GM06990 (cell line): ENCODE measurements around the gene MAVS.
"Not testable (repeated sequence)": the region's sequence is repeated elsewhere in the genome, so short reads cannot be mapped to it uniquely, and the experiment has no call there.

Experiments
- DNase-seq: peaks from one replicate; pipeline ENCODE4 v3.0.0-alpha.2; 2011; ENCODE audit not compliant: insufficient read length; ENCODE audit errors: extremely low read depth
- H3K27me3 ChIP-seq: replicated peaks from 2 replicates; pipeline ENCODE4 v1.6.0; 2011; ENCODE audit warnings: low read length; ENCODE audit not compliant: control insufficient read depth, insufficient read depth
- H3K36me3 ChIP-seq: 2 replicates; pipeline ENCODE4 v1.5.1; 2011; ENCODE audit warnings: low read length; ENCODE audit not compliant: control insufficient read depth, insufficient read depth
- H3K4me3 ChIP-seq: replicated peaks from 2 replicates; pipeline ENCODE4 v1.5.1; 2011; ENCODE audit warnings: low read depth, mild to moderate bottlenecking, control low read depth, low read length
- TF ChIP-seq, protein P1 (sequence below): IDR thresholded peaks from 2 replicates; pipeline ENCODE4 v1.5.1; 2011; ENCODE audit warnings: low read length, control low read depth, mild to moderate bottlenecking, inconsistent platforms; ENCODE audit not compliant: insufficient read depth, poor library complexity, severe bottlenecking

Gene MAVS

DNA sequence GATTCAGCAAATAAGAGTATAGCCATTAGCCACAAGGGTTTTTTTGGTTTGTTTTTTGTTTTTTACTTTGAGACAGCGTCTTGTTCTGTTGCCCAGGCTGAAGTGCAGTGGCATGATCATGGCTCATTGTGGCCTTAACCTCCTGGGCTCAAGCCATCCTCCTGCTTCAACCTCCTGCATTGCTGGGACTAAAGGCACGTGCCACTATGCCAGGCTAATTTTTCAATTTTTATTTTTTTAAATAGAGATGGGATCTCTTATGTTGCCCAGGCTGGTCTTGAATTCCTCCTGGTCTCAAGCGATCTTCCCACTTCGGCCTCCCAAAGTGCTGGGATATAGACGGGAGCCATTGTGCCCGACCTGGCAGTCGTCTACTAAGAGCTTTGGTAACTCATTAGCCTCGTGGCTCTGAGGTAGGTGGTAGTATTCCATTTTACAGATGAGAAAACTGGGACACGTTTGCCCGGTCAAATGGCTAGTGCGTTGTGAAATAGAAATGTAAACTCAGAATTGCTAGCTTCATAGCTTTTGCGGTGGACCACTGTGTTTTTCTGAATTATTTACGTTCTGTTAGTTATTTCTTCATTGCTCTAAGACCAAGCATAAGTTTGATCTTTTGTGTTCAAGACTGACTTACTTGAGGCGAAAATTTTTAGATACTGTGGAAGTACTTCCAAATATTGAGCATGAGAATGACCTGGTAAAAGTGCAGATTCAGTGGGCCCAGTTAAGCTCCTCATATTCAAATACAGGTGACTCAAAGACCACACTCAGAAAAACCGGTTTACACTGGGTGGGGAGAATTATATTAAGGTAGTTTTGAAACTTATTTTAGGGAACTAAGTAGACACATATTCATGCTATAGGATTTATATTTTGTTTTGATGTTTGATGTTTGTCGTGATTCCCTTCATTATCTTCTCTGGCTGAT is 44.6 kb downstream of the MAVS start:
- Histone ChIP-seq H3K36me3 (peaks cover 3% of the 10 kb centered on the region; the same call in 1 of the 2 replicates), H3K27me3 (no peaks in the 10 kb centered on the region), H3K4me3 (peak overlapping the region; percentile 96)
- DNase-seq, result no peak
- TF ChIP-seq, protein P1, sequence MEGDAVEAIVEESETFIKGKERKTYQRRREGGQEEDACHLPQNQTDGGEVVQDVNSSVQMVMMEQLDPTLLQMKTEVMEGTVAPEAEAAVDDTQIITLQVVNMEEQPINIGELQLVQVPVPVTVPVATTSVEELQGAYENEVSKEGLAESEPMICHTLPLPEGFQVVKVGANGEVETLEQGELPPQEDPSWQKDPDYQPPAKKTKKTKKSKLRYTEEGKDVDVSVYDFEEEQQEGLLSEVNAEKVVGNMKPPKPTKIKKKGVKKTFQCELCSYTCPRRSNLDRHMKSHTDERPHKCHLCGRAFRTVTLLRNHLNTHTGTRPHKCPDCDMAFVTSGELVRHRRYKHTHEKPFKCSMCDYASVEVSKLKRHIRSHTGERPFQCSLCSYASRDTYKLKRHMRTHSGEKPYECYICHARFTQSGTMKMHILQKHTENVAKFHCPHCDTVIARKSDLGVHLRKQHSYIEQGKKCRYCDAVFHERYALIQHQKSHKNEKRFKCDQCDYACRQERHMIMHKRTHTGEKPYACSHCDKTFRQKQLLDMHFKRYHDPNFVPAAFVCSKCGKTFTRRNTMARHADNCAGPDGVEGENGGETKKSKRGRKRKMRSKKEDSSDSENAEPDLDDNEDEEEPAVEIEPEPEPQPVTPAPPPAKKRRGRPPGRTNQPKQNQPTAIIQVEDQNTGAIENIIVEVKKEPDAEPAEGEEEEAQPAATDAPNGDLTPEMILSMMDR, result no peak

DNA sequence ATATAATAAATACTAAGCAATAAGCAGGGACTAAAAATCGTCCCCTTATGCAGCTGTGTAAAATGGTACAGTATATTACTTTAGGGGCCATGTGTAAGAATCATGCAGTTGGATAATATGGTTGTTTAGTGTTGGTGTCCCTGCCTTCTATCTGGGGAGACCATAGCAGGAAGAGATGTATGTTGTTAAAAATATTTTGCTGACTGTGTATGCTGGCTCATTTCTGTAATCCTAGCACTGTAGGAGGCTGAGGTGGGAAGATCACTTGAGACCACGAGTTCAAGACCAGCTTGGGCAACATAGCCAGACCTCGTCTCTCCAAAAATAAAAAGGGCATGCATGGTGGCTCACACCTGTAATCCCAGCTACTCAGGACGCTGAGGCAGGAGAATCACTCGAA is 48.2 kb downstream of the MAVS start:
- Histone ChIP-seq H3K27me3 (no peaks in the 10 kb centered on the region), H3K4me3 (no peak overlapping the region), H3K36me3 (peaks cover 5% of the 10 kb centered on the region)
- no peak for DNase-seq
- TF ChIP-seq, protein P1, result no peak

DNA sequence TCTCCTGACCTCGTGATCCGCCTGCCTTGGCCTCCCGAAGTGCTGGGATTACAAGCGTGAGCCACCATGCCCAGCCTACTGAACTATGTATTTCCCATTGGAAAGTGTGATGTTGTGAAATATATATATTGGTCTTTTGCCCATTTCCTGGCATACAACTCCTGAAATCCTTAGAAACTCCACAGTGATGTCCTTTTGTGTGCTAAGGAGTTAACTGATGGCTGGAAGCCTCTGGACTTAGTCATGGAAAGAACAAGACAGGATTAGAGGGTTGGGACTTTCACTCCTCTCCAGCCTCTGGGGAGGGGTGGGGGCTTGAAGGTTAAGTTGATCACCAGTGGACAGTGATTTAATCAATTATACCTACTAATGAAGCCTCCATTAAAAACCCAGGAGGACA is 49.7 kb downstream of the MAVS start:
- no peak overlapping the region for H3K4me3 ChIP-seq
- TF ChIP-seq, protein P1, result no peak
- DNase-seq, result no peak
- H3K36me3 ChIP-seq, result peaks cover 5% of the 10 kb centered on the region
- H3K27me3 ChIP-seq, result no peaks in the 10 kb centered on the region

DNA sequence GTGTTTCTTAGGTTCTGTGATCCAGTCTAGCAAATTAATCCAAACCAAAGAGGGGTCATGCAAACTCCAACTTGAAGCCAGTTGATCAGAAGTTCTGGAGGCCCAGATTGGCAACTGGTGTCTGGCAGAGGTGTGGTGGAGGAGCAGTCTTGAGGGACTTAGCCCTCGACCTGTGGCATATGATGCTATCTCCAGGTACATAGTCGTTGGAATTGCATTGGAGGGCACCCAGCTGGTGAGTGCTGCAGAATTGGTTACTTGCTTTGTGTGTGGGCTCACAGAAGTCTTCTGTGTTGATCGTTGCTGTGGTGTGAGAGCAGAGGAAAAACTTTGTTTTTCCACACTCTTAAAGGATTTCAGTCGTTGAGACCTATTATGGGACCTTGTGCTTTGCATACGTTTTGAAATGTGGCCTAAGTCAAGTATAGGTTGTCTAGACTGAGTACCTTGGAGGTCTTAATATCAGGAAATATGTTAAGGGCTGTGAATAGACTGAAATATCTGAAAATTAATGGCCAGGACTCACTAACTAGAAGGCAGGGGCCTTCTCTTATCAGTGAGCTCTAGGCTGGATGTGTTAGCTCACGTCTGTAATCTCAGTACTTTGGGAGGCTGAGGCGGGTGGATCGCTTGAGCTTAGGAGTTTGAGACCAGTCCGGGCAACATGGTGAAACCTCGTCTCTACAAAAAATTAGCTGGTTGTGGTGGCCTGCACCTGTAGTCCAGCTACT is 50.4 kb downstream of the MAVS start:
- no peak for DNase-seq

DNA sequence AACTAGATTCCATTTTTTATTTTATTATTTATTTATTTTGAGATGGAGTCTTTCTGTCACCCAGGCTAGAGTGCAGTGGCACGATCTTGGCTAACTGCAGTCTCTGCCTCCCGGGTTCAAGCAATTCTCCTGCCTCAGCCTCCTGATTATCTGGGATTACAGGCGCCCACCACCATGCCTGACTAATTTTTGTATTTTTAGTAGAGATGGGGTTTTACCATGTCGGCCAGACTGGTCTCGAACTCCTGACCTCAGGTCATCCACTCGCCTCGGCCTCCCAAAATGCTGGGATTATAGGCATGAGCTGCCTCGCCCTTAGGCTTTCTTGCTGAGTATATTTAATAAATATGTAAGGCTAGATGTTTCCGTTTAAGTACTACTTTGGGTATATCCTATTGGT is 51.5 kb downstream of the MAVS start:
- not testable (repeated sequence) for H3K27me3 ChIP-seq, H3K4me3 ChIP-seq

More for the DNA sequence above, 50.4 kb downstream of the MAVS start:
- Histone ChIP-seq H3K36me3 (peaks cover 5% of the 10 kb centered on the region), H3K27me3 (no peaks in the 10 kb centered on the region), H3K4me3 (peak overlapping the region; percentile 5; the same call in 1 of the 2 replicates)
- TF ChIP-seq, protein P1, result no peak

DNA sequence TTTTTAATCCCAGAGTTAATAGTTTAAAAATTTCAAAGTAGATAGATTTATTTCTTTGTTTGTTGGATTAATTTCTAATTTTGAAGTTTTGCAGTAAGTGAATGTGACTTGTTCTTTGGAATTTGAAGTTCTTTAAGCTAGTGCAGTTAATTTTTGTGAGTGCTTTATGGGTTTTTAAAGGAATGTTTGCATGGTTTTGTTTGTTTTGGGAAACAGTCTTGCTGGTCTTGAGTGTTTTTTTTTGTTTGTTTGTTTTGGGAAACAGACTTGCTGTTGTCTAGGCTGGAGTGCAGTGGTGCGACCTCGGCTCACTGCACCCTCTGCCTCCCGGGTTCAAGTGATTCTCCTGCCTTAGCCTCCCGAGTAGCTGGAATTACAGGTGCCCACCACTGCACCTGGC is 52.0 kb downstream of the MAVS start:
- Histone ChIP-seq H3K36me3 (peaks cover 5% of the 10 kb centered on the region), H3K27me3 (no peaks in the 10 kb centered on the region), H3K4me3 (no peak overlapping the region)
- DNase-seq, result no peak
- TF ChIP-seq, protein P1, result no peak

More for the DNA sequence above, 51.5 kb downstream of the MAVS start:
- H3K36me3 ChIP-seq, DNase-seq: not testable (repeated sequence)
